GM23338 (cell line): ENCODE data around the gene POU3F1.

Experiments used
- EZH2 ChIP-seq: fragments of 200-600 bp; sonication (generic); IDR thresholded peaks from one replicate; pipeline ENCODE4 v1.8.0; 2017; ENCODE audit warnings: antibody characterized with exemption, mild to moderate bottlenecking, low read depth; ENCODE audit not compliant: unreplicated experiment
- JUNB ChIP-seq: IDR thresholded peaks from one replicate; pipeline ENCODE4 v1.6.1; 2016; ENCODE audit warnings: antibody characterized with exemption; ENCODE audit not compliant: unreplicated experiment
- TF ChIP-seq, protein P1 (sequence below), 2 experiments: fragments of 200-600 bp in 1 of 2; sonication (generic) in 1 of 2; conservative IDR thresholded peaks; 2 replicates each; pipeline versions ENCODE4 v1.5.1 to v1.6.1; 2016 to 2017; ENCODE audit warnings: antibody characterized with exemption in 2 of 2, low read depth in 2 of 2, mild to moderate bottlenecking in 2 of 2, moderate library complexity in 1 of 2

DNA sequence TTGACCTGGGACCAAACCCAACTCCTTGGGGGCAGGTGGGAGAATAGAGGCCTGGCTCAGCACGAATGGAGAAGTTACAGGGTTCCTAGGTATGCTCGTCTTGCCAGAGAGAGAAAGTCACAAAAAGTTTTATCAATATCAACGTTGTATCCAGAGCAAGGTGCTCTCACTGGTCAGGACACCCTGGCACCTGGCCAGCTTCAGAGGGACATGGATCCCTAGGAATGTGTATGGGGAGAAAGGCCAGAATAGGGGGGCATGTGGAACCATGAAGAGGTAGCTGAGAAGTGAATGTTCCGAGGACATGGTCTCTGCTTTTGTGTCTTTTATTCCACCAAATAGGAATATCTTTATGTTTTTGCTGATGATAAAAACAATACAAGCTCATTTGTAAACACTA is 9.4 kb upstream of the POU3F1 start:
- TF ChIP-seq JUNB (no peak), EZH2 (no peak)
- TF ChIP-seq, protein P1, sequence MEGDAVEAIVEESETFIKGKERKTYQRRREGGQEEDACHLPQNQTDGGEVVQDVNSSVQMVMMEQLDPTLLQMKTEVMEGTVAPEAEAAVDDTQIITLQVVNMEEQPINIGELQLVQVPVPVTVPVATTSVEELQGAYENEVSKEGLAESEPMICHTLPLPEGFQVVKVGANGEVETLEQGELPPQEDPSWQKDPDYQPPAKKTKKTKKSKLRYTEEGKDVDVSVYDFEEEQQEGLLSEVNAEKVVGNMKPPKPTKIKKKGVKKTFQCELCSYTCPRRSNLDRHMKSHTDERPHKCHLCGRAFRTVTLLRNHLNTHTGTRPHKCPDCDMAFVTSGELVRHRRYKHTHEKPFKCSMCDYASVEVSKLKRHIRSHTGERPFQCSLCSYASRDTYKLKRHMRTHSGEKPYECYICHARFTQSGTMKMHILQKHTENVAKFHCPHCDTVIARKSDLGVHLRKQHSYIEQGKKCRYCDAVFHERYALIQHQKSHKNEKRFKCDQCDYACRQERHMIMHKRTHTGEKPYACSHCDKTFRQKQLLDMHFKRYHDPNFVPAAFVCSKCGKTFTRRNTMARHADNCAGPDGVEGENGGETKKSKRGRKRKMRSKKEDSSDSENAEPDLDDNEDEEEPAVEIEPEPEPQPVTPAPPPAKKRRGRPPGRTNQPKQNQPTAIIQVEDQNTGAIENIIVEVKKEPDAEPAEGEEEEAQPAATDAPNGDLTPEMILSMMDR (conservative IDR thresholded peaks at IDR 0.05; ENCODE audit: low read depth in 2 of 2), result no peak
